NCI-H1436 (cell line): ENCODE measurements around the gene SAMHD1.
"Not testable (repeated sequence)": the region's sequence is repeated elsewhere in the genome, so short reads cannot be mapped to it uniquely, and the experiment has no call there.

Source experiments
- DNase-seq: peaks from one replicate; lab custom pipeline; 2025; lab: John Stamatoyannopoulos, UW

The SAMHD1 gene

GRCh38 chr20:36851490-36851889 lies 100.0 kb downstream of the SAMHD1 start:
- no peak for DNase-seq

DNA sequence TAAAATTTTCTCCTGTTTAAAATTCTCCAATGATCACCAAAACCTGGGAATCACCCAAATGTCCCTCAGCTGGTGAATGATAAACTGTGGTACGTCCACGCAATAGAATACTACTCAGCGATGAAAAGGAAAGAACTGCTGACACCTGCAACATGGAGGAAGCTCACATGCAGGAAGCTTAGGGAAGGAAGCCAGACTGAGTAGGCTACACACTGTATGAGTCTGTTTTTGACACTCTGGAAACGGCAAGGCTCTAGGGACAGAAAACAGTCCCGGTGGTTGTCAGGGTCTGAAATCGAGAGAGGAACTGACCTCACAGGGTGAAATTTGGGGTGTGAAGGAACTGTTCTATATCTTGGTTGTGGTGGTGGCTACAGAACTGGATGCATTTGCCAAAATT lies 100.7 kb downstream of the SAMHD1 start:
- DNase-seq: no peak

- DNase-seq: no peak
Observed at GRCh38 chr20:36849333-36850065, 102.0 kb downstream of the SAMHD1 start.

GRCh38 chr20:36848677-36849076 lies 102.8 kb downstream of the SAMHD1 start:
- DNase-seq: no peak

DNA sequence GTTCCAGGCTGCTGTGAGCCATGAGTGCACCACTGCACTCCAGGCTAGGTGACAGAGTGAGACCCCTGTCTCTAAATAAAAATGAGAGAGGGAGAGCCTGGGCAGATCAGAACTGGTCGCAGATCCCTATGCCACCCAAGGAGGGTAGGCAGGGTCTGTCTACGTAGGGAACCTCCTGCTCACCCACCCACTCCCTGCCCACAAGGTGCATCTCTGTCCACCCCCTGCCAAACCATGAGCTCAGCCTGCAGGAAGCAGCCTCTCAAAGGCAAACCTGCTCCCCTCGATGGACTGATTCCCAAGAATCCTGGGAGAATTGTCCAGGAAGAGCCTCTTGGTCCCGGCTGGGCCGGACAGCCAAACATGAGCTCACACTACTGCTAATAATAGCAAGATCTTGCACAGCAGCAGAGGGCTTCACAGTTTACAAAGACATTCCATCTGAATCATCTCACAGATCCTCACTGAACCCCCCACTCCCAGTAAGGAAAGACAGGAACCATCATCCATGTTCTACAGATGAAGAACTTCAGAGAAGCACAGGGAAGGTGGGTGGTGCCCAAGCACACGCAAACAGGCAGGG lies 103.3 kb downstream of the SAMHD1 start:
- DNase-seq: no peak

DNA sequence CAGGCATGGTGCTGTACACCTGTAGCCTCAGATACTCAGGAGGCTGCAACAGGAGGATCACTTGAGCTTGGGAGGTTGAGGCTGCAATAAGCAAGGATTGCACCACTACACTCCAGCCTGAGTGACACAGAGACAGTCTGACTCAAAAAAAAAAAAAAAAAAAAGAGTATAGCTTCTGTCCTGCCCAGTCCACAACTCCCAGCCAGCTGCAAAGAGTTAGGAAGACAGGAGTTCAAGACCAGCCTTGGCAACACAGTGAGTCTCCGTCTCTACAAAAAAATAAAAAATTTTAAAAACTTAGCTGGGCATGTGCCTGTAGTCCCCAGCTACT lies 103.8 kb downstream of the SAMHD1 start:
- no peak for DNase-seq

DNA sequence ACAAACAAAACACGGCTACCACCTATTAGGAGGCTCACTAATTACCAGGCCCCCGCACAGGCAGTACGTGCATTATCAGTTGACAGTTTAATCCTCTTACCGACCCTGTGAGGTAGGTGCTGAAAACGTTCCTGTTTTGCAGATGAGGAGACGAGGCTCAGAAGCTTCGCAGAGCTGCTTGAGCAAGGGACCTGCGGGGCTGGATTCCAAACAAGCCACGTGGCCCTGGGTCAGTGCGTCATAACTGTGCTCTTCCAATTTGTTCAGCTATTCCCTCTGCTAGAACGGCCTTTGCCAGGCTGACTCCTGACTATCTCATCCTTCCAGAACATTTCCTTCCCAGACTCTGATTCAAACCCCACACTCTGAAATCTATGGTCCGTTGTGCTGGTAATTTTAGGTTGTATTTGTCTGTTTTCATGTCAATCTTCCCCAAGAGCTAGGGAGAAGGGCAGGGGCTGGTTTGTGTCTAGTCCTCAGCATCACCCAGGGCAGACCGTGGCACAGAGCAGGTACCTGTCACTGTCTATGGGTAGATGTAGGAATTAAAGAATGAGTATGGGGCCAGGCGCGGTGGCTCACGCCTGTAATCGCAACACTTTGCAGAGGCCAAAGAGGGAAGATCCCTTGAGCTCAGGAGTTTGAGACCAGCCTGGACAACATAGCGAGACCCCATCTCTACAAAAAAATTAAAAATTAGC lies 104.3 kb downstream of the SAMHD1 start:
- no peak for DNase-seq

DNA sequence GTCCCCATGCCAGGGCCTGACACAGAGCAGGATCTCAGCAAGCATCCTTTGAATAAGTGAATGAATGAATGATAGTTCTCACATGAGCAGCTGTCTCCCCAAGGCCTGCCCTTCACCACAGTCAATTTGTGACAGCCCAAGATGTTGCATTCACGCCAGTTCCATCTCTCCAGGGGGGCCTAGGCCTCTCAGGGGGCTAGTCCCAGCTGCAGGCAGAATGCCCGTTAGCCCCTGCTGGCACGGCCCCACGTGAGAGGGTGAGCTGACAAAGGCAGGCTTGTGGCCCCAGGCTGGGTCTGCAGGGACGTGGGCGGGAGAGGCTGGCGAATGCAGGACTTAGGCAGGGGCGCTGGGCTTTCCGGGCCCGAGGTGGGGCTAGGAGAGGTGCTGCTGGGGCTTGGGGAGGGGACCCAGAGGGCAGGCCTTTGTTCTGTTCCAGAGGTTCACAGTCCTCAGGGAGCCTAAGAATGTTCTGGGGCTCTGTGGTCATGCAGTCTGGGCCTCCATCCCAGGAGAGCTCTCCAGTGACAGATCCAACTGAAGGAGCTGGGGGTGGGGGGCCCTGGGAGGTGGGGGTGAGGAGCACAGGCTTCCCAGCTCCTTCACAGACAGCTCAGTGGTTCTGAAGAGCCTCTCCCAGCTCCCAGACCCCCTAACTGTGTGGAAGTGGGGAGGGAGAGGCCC lies 106.1 kb downstream of the SAMHD1 start:
- DNase-seq: peak; percentile 31

DNA sequence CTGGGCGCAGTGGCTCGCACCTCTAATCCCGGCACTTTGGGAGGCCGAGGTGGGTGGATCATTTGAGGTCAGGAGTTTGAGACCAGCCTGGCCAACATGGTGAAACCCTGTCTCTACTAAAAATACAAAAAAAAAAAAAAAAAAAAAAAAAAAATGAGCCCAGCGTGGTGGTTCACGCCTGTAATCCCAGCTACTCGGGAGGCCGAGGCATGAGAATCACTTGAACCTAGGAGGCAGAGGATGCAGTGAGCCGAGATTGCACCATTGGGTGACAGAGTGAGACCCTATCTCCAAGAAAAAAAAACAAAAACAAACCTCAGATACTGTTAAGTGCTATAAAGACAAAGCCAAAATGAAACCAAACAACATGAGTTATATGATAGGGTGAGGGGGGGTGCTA lies 110.5 kb downstream of the SAMHD1 start:
- DNase-seq: not testable (repeated sequence)
